ENCODE data around the gene PADI1. TPM values are rescaled to one million over a fixed set of nuclear protein-coding genes. Genes with fewer than 3 reads are reported as not detected.

The PADI1 gene
- total RNA-seq, 1 donor from 2014 or later = not detected

- no peak for TF ChIP-seq CTCF (IDR thresholded peaks at IDR 0.05)
- Histone ChIP-seq H3K36me3 (no peaks in the 10 kb centered on the region), H3K9me3 (no peaks in the 10 kb centered on the region), H3K4me3 (no peak overlapping the region), H3K27ac (no peak overlapping the region), H3K27me3 (no peaks in the 10 kb centered on the region), H3K4me1 (no peaks in the 10 kb centered on the region)
- intact Hi-C loops (cut with DNase I) = no loop called here
- no peak for DNase-seq (ENCODE audit: low spot score in 2 of 2)
These were observed 85.6 kb downstream of the PADI1 start for GRCh38 chr1:17290553-17290952.

GRCh38 chr1:17292299-17293160, 87.6 kb downstream of the PADI1 start:
- H3K27me3 ChIP-seq = no peaks in the 10 kb centered on the region
- no peak for TF ChIP-seq CTCF (IDR thresholded peaks at IDR 0.05)
- H3K36me3 ChIP-seq = no peaks in the 10 kb centered on the region
- intact Hi-C loops (cut with DNase I) = no loop called here
- no peaks in the 10 kb centered on the region for H3K4me1 ChIP-seq
- DNase-seq (ENCODE audit: low spot score in 2 of 2) = no peak
- no peak overlapping the region for H3K4me3 ChIP-seq
- H3K27ac ChIP-seq = no peak overlapping the region
- no peaks in the 10 kb centered on the region for H3K9me3 ChIP-seq

- Histone ChIP-seq H3K4me3 (no peak overlapping the region), H3K27me3 (no peaks in the 10 kb centered on the region), H3K4me1 (no peaks in the 10 kb centered on the region), H3K9me3 (peaks cover 0 to 3% of the 10 kb centered on the region in 2 donors), H3K36me3 (no peaks in the 10 kb centered on the region), H3K27ac (no peak overlapping the region)
- no peak for DNase-seq (ENCODE audit: low spot score in 2 of 2)
- no peak for TF ChIP-seq CTCF (IDR thresholded peaks at IDR 0.05)
- intact Hi-C loops (cut with DNase I) = no loop called here
These were observed 88.9 kb downstream of the PADI1 start for GRCh38 chr1:17293681-17294425.

- intact Hi-C loops (cut with DNase I) = no loop called here
- H3K27ac ChIP-seq = no peak overlapping the region
- no peak for TF ChIP-seq CTCF (IDR thresholded peaks at IDR 0.05)
- peaks cover 0 to 7% of the 10 kb centered on the region in 2 donors for H3K9me3 ChIP-seq
- no peaks in the 10 kb centered on the region for H3K4me1 ChIP-seq
- DNase-seq (ENCODE audit: low spot score in 2 of 2) = no peak
- no peak overlapping the region for H3K4me3 ChIP-seq
- H3K27me3 ChIP-seq = no peaks in the 10 kb centered on the region
- H3K36me3 ChIP-seq = no peaks in the 10 kb centered on the region
These were observed 90.4 kb downstream of the PADI1 start for GRCh38 chr1:17295292-17295691.

Other genes starting within 250 kb of the PADI1 start
- 26.3 TPM for gene MFAP2, start 224.5 kb upstream of the PADI1 start, total RNA-seq
- gene ATP13A2, start 193.2 kb upstream of the PADI1 start, total RNA-seq = 39.2 TPM
- 112 TPM for gene SDHB, start 151.1 kb upstream of the PADI1 start, total RNA-seq
- 0.21 TPM for gene PADI2, start 85.7 kb upstream of the PADI1 start, total RNA-seq
- gene PADI3, start 44.0 kb downstream of the PADI1 start, total RNA-seq = not detected
- gene PADI4, start 103.1 kb downstream of the PADI1 start, total RNA-seq = not detected
- gene PADI6, start 167.1 kb downstream of the PADI1 start, total RNA-seq = not detected
- 57.2 TPM for gene RCC2, start 234.5 kb downstream of the PADI1 start, total RNA-seq